Measurements from ENCODE around the gene ADGRG6.
"Not testable (repeated sequence)": the region's sequence is repeated elsewhere in the genome, so short reads cannot be mapped to it uniquely, and the experiment has no call there.

The ADGRG6 gene

GRCh38 chr6:142420802-142421201 is 119.0 kb downstream of the ADGRG6 start:
- no peak for TF ChIP-seq EZH2phosphoT487 (conservative IDR thresholded peaks at IDR 0.05; ENCODE audit: low read length)
- TF ChIP-seq CTCF (IDR thresholded peaks at IDR 0.05; ENCODE audit: insufficient read depth, low read length, poor library complexity, severe bottlenecking) = no peak
- H3K9ac ChIP-seq (ENCODE audit: low read length) = no peak overlapping the region
- no peaks in the 10 kb centered on the region for H3K9me2 ChIP-seq (replicated peaks; ENCODE audit: insufficient read depth, low read length)
- H3K27me3 ChIP-seq (ENCODE audit: low read length) = no peaks in the 10 kb centered on the region
- no peaks in the 10 kb centered on the region for H3K9me3 ChIP-seq (ENCODE audit: insufficient read depth, low read length)
- H3K4me2 ChIP-seq (ENCODE audit: low read depth, low read length, poor library complexity, severe bottlenecking) = no peak overlapping the region
- H3K36me3 ChIP-seq (ENCODE audit: low read length) = no peaks in the 10 kb centered on the region
- no peaks in the 10 kb centered on the region for H3F3A ChIP-seq (ENCODE audit: insufficient read depth)
- H4K20me1 ChIP-seq (ENCODE audit: low read depth, low read length) = no peaks in the 10 kb centered on the region
- H3K79me2 ChIP-seq (ENCODE audit: insufficient read depth, low read length) = no peaks in the 10 kb centered on the region
- no peak overlapping the region for H3K4me3 ChIP-seq (ENCODE audit: insufficient read depth, low read length, poor library complexity, severe bottlenecking)
- H3K27ac ChIP-seq (ENCODE audit: low read depth, low read length) = no peak overlapping the region
- H2AFZ ChIP-seq (ENCODE audit: low read depth, low read length, severe bottlenecking) = no peak overlapping the region

DNA sequence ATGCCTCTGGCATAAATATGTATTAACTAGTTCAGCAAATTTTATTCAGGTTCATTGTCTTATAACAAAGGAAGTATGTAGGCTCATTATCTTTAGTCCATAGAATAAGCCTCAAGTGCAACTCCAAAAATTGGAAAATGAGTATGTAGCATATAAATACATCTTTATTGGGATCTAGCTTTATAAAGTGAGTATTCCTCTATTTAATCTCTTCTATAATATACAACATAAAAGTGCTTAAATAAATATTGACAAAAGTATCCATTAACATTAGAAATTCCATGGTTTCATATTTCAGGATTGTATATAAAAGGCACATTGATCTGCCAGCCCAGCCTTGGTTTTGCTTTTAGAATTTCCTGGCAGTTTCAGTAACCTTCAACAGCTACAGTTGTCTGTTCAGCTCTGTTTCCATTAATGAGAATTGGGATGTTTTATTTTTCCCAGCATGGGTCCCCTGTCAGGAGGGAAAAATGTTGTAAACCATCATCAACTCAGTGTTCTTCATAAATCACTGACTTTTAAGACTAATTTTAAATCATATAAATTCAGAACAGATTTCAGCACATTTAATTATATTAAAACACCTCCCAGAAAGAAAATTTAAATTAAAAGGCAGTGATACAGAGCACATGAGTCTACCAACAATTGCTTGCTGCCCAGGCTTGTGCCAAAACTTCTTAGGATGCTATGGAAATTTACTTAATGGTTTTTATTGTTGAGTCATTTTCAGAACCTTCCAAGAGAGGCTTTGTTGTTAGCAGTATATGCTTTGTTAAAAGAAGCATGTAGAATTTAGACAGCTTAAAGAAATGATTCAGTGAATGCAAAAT is 119.7 kb downstream of the ADGRG6 start:
- H3K4me2 ChIP-seq (ENCODE audit: low read depth, low read length, poor library complexity, severe bottlenecking) = no peak overlapping the region
- H3K27ac ChIP-seq (ENCODE audit: low read depth, low read length) = no peak overlapping the region
- H4K20me1 ChIP-seq (ENCODE audit: low read depth, low read length) = no peaks in the 10 kb centered on the region
- no peaks in the 10 kb centered on the region for H3K27me3 ChIP-seq (ENCODE audit: low read length)
- H3K36me3 ChIP-seq (ENCODE audit: low read length) = no peaks in the 10 kb centered on the region
- no peaks in the 10 kb centered on the region for H3F3A ChIP-seq (ENCODE audit: insufficient read depth)
- H3K79me2 ChIP-seq (ENCODE audit: insufficient read depth, low read length) = no peaks in the 10 kb centered on the region
- no peaks in the 10 kb centered on the region for H3K9me2 ChIP-seq (replicated peaks; ENCODE audit: insufficient read depth, low read length)
- no peak for TF ChIP-seq EZH2phosphoT487 (conservative IDR thresholded peaks at IDR 0.05; ENCODE audit: low read length)
- no peak for TF ChIP-seq CTCF (IDR thresholded peaks at IDR 0.05; ENCODE audit: insufficient read depth, low read length, poor library complexity, severe bottlenecking)
- H3K4me3 ChIP-seq (ENCODE audit: insufficient read depth, low read length, poor library complexity, severe bottlenecking) = no peak overlapping the region
- H3K9me3 ChIP-seq (ENCODE audit: insufficient read depth, low read length) = no peaks in the 10 kb centered on the region
- no peak overlapping the region for H2AFZ ChIP-seq (ENCODE audit: low read depth, low read length, severe bottlenecking)
- H3K9ac ChIP-seq (ENCODE audit: low read length) = no peak overlapping the region

- H3K36me3 ChIP-seq (ENCODE audit: low read length); H2AFZ ChIP-seq (ENCODE audit: low read depth, low read length, severe bottlenecking); H3K4me3 ChIP-seq (ENCODE audit: insufficient read depth, low read length, poor library complexity, severe bottlenecking); H3K79me2 ChIP-seq (ENCODE audit: insufficient read depth, low read length); H3K9me2 ChIP-seq (replicated peaks; ENCODE audit: insufficient read depth, low read length); H3K27ac ChIP-seq (ENCODE audit: low read depth, low read length); H3K27me3 ChIP-seq (ENCODE audit: low read length); H4K20me1 ChIP-seq (ENCODE audit: low read depth, low read length); H3K9me3 ChIP-seq (ENCODE audit: insufficient read depth, low read length); H3K9ac ChIP-seq (ENCODE audit: low read length); H3F3A ChIP-seq (ENCODE audit: insufficient read depth); H3K4me2 ChIP-seq (ENCODE audit: low read depth, low read length, poor library complexity, severe bottlenecking): not testable (repeated sequence)
These were observed 124.8 kb downstream of the ADGRG6 start for GRCh38 chr6:142426444-142427132.

GRCh38 chr6:142428468-142428867 is 126.7 kb downstream of the ADGRG6 start:
- not testable (repeated sequence) for H3K79me2 ChIP-seq (ENCODE audit: insufficient read depth, low read length); H3K36me3 ChIP-seq (ENCODE audit: low read length); H3F3A ChIP-seq (ENCODE audit: insufficient read depth); H3K4me3 ChIP-seq (ENCODE audit: insufficient read depth, low read length, poor library complexity, severe bottlenecking); H3K4me2 ChIP-seq (ENCODE audit: low read depth, low read length, poor library complexity, severe bottlenecking); H3K9me2 ChIP-seq (replicated peaks; ENCODE audit: insufficient read depth, low read length); H3K9me3 ChIP-seq (ENCODE audit: insufficient read depth, low read length); H3K9ac ChIP-seq (ENCODE audit: low read length); H2AFZ ChIP-seq (ENCODE audit: low read depth, low read length, severe bottlenecking); H3K27me3 ChIP-seq (ENCODE audit: low read length); H3K27ac ChIP-seq (ENCODE audit: low read depth, low read length); H4K20me1 ChIP-seq (ENCODE audit: low read depth, low read length)
